Measurements from ENCODE around the gene RAMAC.
"Not testable (repeated sequence)": the region's sequence is repeated elsewhere in the genome, so short reads cannot be mapped to it uniquely, and the experiment has no call there.

RAMAC gene

DNA sequence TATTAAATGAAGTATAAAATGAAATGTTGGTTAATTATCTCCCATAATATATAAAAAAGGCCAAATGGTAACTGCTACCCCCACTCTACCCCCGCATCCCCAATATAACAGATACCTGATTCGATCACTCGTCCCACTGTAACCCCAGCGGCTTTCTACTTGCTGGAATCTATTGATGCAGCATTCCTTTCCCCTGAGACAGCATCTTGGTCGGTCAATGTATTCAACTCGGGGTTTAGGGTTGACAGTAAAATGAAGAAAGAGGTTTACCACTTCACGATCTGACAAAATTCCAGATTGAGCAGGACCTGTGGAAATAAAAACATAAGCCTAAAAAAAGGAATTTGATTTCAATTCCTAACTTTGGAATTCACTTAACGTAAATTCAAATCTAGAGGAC, 44.0 kb downstream of the RAMAC start:
- no peak overlapping the region for H3K4me3 ChIP-seq (ENCODE audit: low read depth, low read length)
- peak; percentile 77 for DNase-seq (ENCODE audit: low read depth)
- TF ChIP-seq, protein P1, sequence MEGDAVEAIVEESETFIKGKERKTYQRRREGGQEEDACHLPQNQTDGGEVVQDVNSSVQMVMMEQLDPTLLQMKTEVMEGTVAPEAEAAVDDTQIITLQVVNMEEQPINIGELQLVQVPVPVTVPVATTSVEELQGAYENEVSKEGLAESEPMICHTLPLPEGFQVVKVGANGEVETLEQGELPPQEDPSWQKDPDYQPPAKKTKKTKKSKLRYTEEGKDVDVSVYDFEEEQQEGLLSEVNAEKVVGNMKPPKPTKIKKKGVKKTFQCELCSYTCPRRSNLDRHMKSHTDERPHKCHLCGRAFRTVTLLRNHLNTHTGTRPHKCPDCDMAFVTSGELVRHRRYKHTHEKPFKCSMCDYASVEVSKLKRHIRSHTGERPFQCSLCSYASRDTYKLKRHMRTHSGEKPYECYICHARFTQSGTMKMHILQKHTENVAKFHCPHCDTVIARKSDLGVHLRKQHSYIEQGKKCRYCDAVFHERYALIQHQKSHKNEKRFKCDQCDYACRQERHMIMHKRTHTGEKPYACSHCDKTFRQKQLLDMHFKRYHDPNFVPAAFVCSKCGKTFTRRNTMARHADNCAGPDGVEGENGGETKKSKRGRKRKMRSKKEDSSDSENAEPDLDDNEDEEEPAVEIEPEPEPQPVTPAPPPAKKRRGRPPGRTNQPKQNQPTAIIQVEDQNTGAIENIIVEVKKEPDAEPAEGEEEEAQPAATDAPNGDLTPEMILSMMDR (conservative IDR thresholded peaks at IDR 0.05; ENCODE audit: low read depth, low read length) = no peak

DNA sequence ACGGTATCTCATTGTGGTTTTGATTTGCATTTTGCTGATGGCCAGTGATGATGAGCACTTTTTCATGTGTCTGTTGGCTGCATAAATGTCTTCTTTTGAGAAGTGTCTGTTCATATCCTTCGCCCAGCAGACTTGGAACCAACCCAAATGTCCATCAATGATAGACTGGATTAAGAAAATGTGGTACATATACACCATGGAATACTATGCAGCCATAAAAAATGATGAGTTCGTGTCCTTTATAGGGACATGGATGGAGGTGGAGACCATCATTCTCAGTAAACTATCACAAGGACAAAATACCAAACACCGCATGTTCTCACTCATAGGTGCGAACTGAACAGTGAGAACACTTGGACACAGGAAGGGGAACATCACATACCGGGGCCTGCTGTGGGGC, 45.2 kb downstream of the RAMAC start:
- not testable (repeated sequence) for DNase-seq (ENCODE audit: low read depth)

DNA sequence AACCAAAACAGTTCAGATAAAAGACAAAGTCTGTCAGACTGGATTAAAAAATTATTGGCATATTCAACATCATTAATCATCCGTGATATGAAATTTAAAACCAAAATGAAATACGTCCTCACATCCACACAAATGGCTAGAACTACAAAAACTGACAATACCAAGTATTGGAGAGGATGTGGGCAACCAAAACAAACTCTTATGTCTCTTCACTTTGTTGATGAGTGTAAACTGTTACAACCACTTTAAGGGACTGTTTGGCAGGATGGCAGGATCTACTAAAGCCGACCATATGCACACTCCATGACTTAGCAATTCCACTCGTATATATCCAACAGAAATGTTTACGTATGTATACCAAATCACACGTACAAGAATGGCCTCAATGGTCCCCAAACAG, 50.2 kb downstream of the RAMAC start:
- no peak for DNase-seq (ENCODE audit: low read depth)
- no peak overlapping the region for H3K4me3 ChIP-seq (ENCODE audit: low read depth, low read length)
- TF ChIP-seq, protein P1 (conservative IDR thresholded peaks at IDR 0.05; ENCODE audit: low read depth, low read length) = no peak

More for the DNA sequence above, 45.2 kb downstream of the RAMAC start:
- not testable (repeated sequence) for H3K4me3 ChIP-seq (ENCODE audit: low read depth, low read length)

DNA sequence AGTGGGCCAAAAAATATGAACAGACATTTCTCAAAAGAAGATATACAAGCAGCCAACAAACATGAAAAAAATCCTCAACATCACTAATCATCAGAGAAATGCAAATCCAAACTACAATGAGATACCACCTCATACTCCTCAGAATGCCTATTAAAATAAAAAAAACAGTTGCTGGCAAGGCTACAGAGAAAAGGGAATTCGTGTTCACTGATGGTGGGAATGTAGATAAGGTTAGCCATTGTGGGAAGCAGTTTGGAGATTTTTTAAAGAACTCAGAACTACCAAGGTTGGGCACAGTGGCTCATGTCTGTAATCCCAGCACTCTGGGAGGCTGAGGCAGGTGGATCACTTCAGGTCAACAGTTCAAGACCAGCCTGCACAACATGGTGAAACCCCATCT, 53.2 kb downstream of the RAMAC start:
- DNase-seq (ENCODE audit: low read depth) = no peak
- no peak overlapping the region for H3K4me3 ChIP-seq (ENCODE audit: low read depth, low read length)
- TF ChIP-seq, protein P1 (conservative IDR thresholded peaks at IDR 0.05; ENCODE audit: low read depth, low read length) = no peak
